ENCODE results near the gene TMEM132D.

DNA sequence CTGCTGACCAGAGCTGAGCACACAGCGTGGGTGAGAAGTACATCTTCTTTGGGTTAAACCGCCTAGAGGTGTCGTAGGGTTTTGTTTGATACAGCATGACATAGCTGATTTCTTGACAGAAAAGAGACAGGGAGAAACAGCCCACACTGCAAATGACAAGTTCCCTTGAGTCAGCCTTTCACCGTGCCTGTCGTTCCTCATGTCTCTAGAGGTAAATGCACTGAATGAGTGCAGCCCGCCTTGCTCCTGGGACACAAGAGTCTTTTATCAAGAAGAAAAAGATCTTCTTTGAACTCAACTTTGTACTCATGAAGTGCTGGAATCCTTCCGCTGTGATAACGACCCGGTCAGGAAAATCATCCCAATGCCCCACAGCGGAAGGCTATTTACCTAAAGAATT, 77.6 kb downstream of the TMEM132D start:
- TF ChIP-seq, protein P1, sequence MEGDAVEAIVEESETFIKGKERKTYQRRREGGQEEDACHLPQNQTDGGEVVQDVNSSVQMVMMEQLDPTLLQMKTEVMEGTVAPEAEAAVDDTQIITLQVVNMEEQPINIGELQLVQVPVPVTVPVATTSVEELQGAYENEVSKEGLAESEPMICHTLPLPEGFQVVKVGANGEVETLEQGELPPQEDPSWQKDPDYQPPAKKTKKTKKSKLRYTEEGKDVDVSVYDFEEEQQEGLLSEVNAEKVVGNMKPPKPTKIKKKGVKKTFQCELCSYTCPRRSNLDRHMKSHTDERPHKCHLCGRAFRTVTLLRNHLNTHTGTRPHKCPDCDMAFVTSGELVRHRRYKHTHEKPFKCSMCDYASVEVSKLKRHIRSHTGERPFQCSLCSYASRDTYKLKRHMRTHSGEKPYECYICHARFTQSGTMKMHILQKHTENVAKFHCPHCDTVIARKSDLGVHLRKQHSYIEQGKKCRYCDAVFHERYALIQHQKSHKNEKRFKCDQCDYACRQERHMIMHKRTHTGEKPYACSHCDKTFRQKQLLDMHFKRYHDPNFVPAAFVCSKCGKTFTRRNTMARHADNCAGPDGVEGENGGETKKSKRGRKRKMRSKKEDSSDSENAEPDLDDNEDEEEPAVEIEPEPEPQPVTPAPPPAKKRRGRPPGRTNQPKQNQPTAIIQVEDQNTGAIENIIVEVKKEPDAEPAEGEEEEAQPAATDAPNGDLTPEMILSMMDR (conservative IDR thresholded peaks at IDR 0.05; ENCODE audit: low read length): no peak
- TF ChIP-seq EZH2phosphoT487 (IDR thresholded peaks at IDR 0.05; ENCODE audit: borderline replicate concordance, low read depth, low read length): no peak

Data from OCI-LY7 (cell line).